ENCODE data around the gene ANAPC1.
"Not testable (repeated sequence)": the region's sequence is repeated elsewhere in the genome, so short reads cannot be mapped to it uniquely, and the experiment has no call there.

GRCh38 chr2:111752533-111752932 lies 131.5 kb downstream of the ANAPC1 start:
- TF ChIP-seq CTCF, POLR2A (IDR thresholded peaks at IDR 0.05): not testable (repeated sequence)
